Measurements from ENCODE around the gene SLC17A9.

GRCh38 chr20:62996596-62996982 is 44.1 kb downstream of the SLC17A9 start:
- TF ChIP-seq POLR2A (IDR thresholded peaks at IDR 0.05; ENCODE audit: low read length) = no peak
- no peak for TF ChIP-seq GATA1 (IDR thresholded peaks at IDR 0.05; ENCODE audit: low read depth, low read length)
